ENCODE results near the gene TMUB1.

GRCh38 chr7:151093748-151094147 lies 10.5 kb upstream of the TMUB1 start:
- no peak for TF ChIP-seq CTCF (IDR thresholded peaks at IDR 0.05)
- no peak for TF ChIP-seq POLR2A (IDR thresholded peaks at IDR 0.05)

Measured in lower leg skin (tissue), 3 donors.